Neuronal stem cell (in vitro differentiated cells): ENCODE data around the gene MANBA.

Experiments
- DNase-seq: peaks from one replicate; pipeline ENCODE4 v3.0.0-alpha.2; 2013; ENCODE audit warnings: low spot score
- H2AFZ ChIP-seq: one replicate; pipeline ENCODE4 v1.6.1; 2013; ENCODE audit warnings: mild to moderate bottlenecking, low read length, inconsistent platforms
- H2AK5ac ChIP-seq: 2 replicates; pipeline ENCODE4 v1.6.1; 2013; ENCODE audit warnings: low read depth, mild to moderate bottlenecking, inconsistent platforms, low read length, moderate library complexity, mixed read lengths
- H2BK120ac ChIP-seq: 2 replicates; pipeline ENCODE4 v1.6.1; 2013; ENCODE audit warnings: low read depth, mild to moderate bottlenecking, inconsistent platforms, low read length, moderate library complexity, mixed read lengths
- H2BK12ac ChIP-seq: one replicate; pipeline ENCODE4 v1.6.1; 2013; ENCODE audit warnings: low read length, inconsistent platforms
- H2BK15ac ChIP-seq: 2 replicates; pipeline ENCODE4 v1.6.1; 2013; ENCODE audit warnings: mild to moderate bottlenecking, low read length, inconsistent platforms, mixed read lengths
- H2BK5ac ChIP-seq: one replicate; pipeline ENCODE4 v1.6.1; 2013; ENCODE audit warnings: inconsistent platforms, mild to moderate bottlenecking, low read length, moderate library complexity
- H3K14ac ChIP-seq: one replicate; pipeline ENCODE4 v1.6.1; 2013; ENCODE audit warnings: low read length, inconsistent platforms
- H3K18ac ChIP-seq: 2 replicates; pipeline ENCODE4 v1.6.1; 2013; ENCODE audit warnings: low read length, inconsistent platforms
- H3K23ac ChIP-seq: 2 replicates; pipeline ENCODE4 v1.6.1; 2013; ENCODE audit warnings: low read depth, mild to moderate bottlenecking, mixed read lengths, low read length, inconsistent platforms; ENCODE audit not compliant: poor library complexity
- H3K27ac ChIP-seq: replicated peaks from 3 replicates; pipeline ENCODE4 v1.5.1; 2013; ENCODE audit warnings: low read length, inconsistent platforms
- H3K27me3 ChIP-seq, 3 experiments: 2 replicates each; pipeline ENCODE4 v1.6.1; 2013; ENCODE audit warnings: low read length in 3 of 3, mild to moderate bottlenecking in 2 of 3, inconsistent platforms in 1 of 3, low read depth in 1 of 3, mixed read lengths in 1 of 3, moderate library complexity in 1 of 3; ENCODE audit not compliant: control insufficient read depth in 3 of 3, insufficient read depth in 3 of 3
- H3K36me3 ChIP-seq, 2 donors: replicated peaks in 1 of 2; 2 replicates each; pipeline ENCODE4 v1.6.1; 2013; ENCODE audit warnings: low read length in 2 of 2; ENCODE audit not compliant: control insufficient read depth in 2 of 2, insufficient read depth in 2 of 2
- H3K4ac ChIP-seq: 2 replicates; pipeline ENCODE4 v1.6.1; 2013; ENCODE audit warnings: inconsistent platforms, mild to moderate bottlenecking, low read length, moderate library complexity
- H3K4me1 ChIP-seq, 2 donors: 1 replicate in 1 of 2; 2 replicates in 1 of 2; pipeline ENCODE4 v1.6.1; 2013; ENCODE audit warnings: low read length in 2 of 2, low read depth in 1 of 2; ENCODE audit not compliant: control insufficient read depth in 2 of 2, insufficient read depth in 1 of 2
- H3K4me2 ChIP-seq: one replicate; pipeline ENCODE4 v1.6.1; 2013; ENCODE audit warnings: mild to moderate bottlenecking, low read length, inconsistent platforms; ENCODE audit not compliant: insufficient read depth, poor library complexity, severe bottlenecking
- H3K4me3 ChIP-seq, 2 donors: 2 replicates each; pipeline ENCODE4 v1.5.1; 2013; ENCODE audit warnings: low read length in 2 of 2, mild to moderate bottlenecking in 2 of 2, inconsistent platforms in 1 of 2, moderate library complexity in 1 of 2
- H3K79me1 ChIP-seq: one replicate; pipeline ENCODE4 v1.6.1; 2013; ENCODE audit warnings: low read depth, mild to moderate bottlenecking, inconsistent platforms, low read length, moderate library complexity
- H3K9ac ChIP-seq: one replicate; pipeline ENCODE4 v1.6.1; 2013; ENCODE audit warnings: mild to moderate bottlenecking, low read depth, low read length, inconsistent platforms; ENCODE audit not compliant: poor library complexity
- H3K9me3 ChIP-seq, 2 donors: replicated peaks in 1 of 2; 2 replicates each; pipeline versions ENCODE3 to v1.6.1; 2013; ENCODE audit warnings: low read length in 2 of 2, mild to moderate bottlenecking in 2 of 2, inconsistent platforms in 1 of 2, low read depth in 1 of 2, mixed read lengths in 1 of 2, moderate library complexity in 1 of 2; ENCODE audit not compliant: control insufficient read depth in 2 of 2, insufficient read depth in 1 of 2
- H4K8ac ChIP-seq: one replicate; pipeline ENCODE4 v1.6.1; 2013; ENCODE audit warnings: low read depth, mild to moderate bottlenecking, inconsistent platforms, low read length, moderate library complexity
- H4K91ac ChIP-seq: one replicate; pipeline ENCODE4 v1.6.1; 2013; ENCODE audit warnings: low read length, low read depth, mild to moderate bottlenecking, inconsistent platforms; ENCODE audit not compliant: poor library complexity
- WGBS, 2 donors: extraction: QIAGEN DNeasy Blood & Tissue Kit; methylation state at CpG; one replicate each; pipeline ENCODE4 v1.1.7; 2013; ENCODE audit warnings: missing lambda C conversion rate in 2 of 2, mixed read lengths in 1 of 2; ENCODE audit not compliant: insufficient read length in 2 of 2, insufficient replicate concordance in 1 of 2; ENCODE audit errors: extremely low coverage in 2 of 2; 5-methylcytosine and 5-hydroxymethylcytosine counted together

The MANBA gene

DNA sequence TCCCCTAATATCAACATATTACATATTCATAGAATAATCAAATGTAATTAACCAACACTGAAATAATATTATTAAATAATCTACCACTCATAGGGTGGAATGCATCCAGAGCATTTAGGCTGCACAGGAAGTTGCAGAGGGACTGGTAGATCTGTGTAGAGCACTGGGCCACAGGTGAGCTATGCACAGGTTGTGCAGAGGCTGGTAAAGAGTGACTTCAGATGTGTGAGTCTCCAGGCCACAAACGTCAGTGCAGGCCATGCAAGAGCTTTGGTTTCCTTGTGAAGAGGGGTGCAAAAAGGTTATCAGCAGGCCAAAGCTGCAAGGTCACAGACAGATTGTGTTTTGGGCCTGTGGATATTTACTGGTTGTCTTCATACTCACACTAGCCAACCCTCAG is 25.5 kb upstream of the MANBA start:
- no peaks in the 10 kb centered on the region for H3K27me3 ChIP-seq
- no peak for DNase-seq
- H3K4ac ChIP-seq = no peak overlapping the region
- H3K9ac ChIP-seq = peak overlapping the region; percentile 60
- no CpG with 5 or more reads among the region's 1 CpG for WGBS, 2 donors
- H3K4me1 ChIP-seq = no peaks in the 10 kb centered on the region
- H3K9me3 ChIP-seq = peaks cover 0 to 2% of the 10 kb centered on the region in 2 donors
- no peak overlapping the region for H4K91ac ChIP-seq
- peaks cover 3% of the 10 kb centered on the region in 2 donors for H3K36me3 ChIP-seq
- no peak overlapping the region for H2AFZ ChIP-seq
- no peak overlapping the region for H3K27ac ChIP-seq
- no peak overlapping the region for H4K8ac ChIP-seq
- H2BK15ac ChIP-seq = no peak overlapping the region
- no peaks in the 10 kb centered on the region for H3K79me1 ChIP-seq
- no peak overlapping the region for H3K14ac ChIP-seq
- H2BK120ac ChIP-seq = no peak overlapping the region
- no peak overlapping the region for H2BK5ac ChIP-seq
- H3K18ac ChIP-seq = peak overlapping the region; percentile 71
- H3K23ac ChIP-seq = no peak overlapping the region
- H3K4me2 ChIP-seq = no peak overlapping the region
- H3K4me3 ChIP-seq = no peak overlapping the region
- no peak overlapping the region for H2BK12ac ChIP-seq
- H2AK5ac ChIP-seq = no peak overlapping the region

DNA sequence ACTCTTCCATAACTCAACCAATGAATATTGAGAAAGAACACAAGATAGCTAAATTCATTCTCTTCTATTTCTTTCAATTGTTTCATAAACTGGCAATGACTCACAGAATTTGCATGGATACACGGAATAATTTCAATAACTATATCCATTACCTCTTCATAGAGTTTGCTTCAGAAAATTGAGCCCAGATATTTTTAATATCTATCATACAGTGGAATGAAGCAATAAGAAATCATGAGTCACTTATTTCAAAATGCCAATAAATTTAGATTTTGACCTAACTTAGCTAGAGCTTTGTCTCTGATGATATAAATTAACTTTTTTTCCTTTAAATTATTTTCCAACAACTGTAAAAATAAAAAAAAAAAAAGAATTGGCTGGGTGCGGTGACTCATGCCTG is 22.2 kb upstream of the MANBA start:
- Histone ChIP-seq H3K18ac (no peak overlapping the region), H2AFZ (no peak overlapping the region), H2AK5ac (no peak overlapping the region), H3K23ac (no peak overlapping the region), H2BK15ac (no peak overlapping the region), H2BK12ac (no peak overlapping the region), H3K36me3 (peaks cover 0 to 3% of the 10 kb centered on the region in 2 donors), H3K4me2 (no peak overlapping the region), H3K27me3 (no peaks in the 10 kb centered on the region), H3K27ac (no peak overlapping the region), H2BK120ac (no peak overlapping the region), H3K9me3 (no peaks in the 10 kb centered on the region), H3K79me1 (no peaks in the 10 kb centered on the region), H3K14ac (no peak overlapping the region), H3K4me3 (no peak overlapping the region), H4K91ac (no peak overlapping the region), H3K9ac (no peak overlapping the region), H3K4ac (no peak overlapping the region), H3K4me1 (peaks cover 0 to 3% of the 10 kb centered on the region in 2 donors), H2BK5ac (no peak overlapping the region), H4K8ac (no peak overlapping the region)
- WGBS, 2 donors = no CpG with 5 or more reads among the region's 2 CpGs
- DNase-seq = no peak

DNA sequence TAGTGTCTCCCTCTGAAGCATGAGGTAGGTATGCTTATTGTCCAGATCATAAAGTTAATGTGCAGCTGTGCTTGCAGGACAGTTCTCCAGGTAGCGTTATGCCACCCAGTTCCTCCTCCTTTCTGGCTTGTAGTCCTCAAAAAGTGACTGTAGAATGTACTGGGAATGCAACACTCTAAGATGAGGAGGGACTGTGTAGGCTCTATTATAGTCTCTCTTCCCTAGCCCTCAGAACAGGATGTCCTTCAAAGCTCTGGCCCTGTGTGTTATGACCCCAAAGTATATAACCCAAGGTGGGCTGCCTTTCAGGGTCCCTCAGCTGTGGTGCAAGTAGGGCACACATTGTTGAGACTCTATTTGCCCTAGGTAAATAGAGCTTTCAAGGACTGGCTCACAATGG is 20.8 kb upstream of the MANBA start:
- Histone ChIP-seq H3K9ac (no peak overlapping the region), H3K4me1 (peaks cover 0 to 3% of the 10 kb centered on the region in 2 donors), H2BK5ac (no peak overlapping the region), H3K23ac (no peak overlapping the region), H2AK5ac (no peak overlapping the region), H3K4me2 (no peak overlapping the region), H3K27me3 (no peaks in the 10 kb centered on the region), H3K79me1 (no peaks in the 10 kb centered on the region), H3K18ac (no peak overlapping the region), H4K91ac (no peak overlapping the region), H3K27ac (no peak overlapping the region), H2AFZ (no peak overlapping the region), H3K4me3 (no peak overlapping the region), H4K8ac (no peak overlapping the region), H3K36me3 (peaks cover 0 to 3% of the 10 kb centered on the region in 2 donors), H3K9me3 (no peaks in the 10 kb centered on the region), H2BK120ac (no peak overlapping the region), H3K4ac (no peak overlapping the region), H2BK15ac (no peak overlapping the region), H3K14ac (no peak overlapping the region), H2BK12ac (no peak overlapping the region)
- no peak for DNase-seq
- WGBS, 2 donors = no CpG with 5 or more reads among the region's 1 CpG

DNA sequence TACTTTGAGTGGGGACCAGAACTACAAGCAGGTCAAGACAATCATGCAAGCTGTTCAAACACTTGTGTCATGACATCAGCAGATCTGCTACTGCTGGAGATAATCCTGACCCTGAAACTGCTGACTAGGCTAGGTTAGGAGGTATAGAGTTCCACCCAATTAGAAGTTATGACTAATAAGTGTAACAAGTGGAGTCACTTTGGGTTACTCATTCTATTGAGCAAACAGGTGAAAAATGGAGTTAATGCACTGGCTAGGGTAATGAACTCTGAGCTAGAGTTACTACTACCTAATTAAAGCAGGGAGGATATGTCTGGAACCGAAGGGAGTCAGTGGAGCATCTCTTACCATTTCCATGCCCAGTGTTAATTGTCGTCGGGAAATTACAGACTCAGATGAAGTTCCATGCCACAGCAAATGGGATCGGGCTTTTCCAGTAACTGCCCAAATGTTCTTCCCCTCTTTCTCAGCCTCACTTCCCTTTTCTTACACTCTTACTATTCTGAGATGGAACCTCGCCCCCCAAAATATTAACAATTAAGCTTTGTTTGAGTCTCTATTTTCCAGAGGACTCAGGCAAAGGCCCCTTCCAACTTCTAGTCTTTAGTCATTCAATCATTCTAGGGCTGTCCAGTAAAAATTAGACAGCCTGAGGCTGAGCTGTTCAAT is 19.8 kb upstream of the MANBA start:
- Histone ChIP-seq H4K91ac (no peak overlapping the region), H3K18ac (no peak overlapping the region), H3K4me2 (no peak overlapping the region), H3K27ac (no peak overlapping the region), H3K9ac (no peak overlapping the region), H3K4ac (no peak overlapping the region), H2AFZ (no peak overlapping the region), H4K8ac (no peak overlapping the region), H3K14ac (no peak overlapping the region), H2BK120ac (no peak overlapping the region), H3K4me3 (no peak overlapping the region), H3K36me3 (no peaks in the 10 kb centered on the region), H3K79me1 (no peaks in the 10 kb centered on the region), H2BK12ac (no peak overlapping the region), H3K27me3 (no peaks in the 10 kb centered on the region), H2AK5ac (no peak overlapping the region), H2BK5ac (no peak overlapping the region), H3K9me3 (no peaks in the 10 kb centered on the region), H3K4me1 (peaks cover 0 to 3% of the 10 kb centered on the region in 2 donors), H3K23ac (no peak overlapping the region), H2BK15ac (no peak overlapping the region)
- no peak for DNase-seq
- no CpG with 5 or more reads among the region's 5 CpGs for WGBS, 2 donors
